ENCODE data around the gene SYNGAP1. TPM values are rescaled to one million over a fixed set of nuclear protein-coding genes. Genes with fewer than 3 reads are reported as not detected.
A peak's percentile ranks its signal among the peaks of the same experiment; 100 is the strongest.
"Not testable (repeated sequence)": the region's sequence is repeated elsewhere in the genome, so short reads cannot be mapped to it uniquely, and the experiment has no call there.

SYNGAP1 gene
- total RNA-seq, 1 donor from 2014 or later, result 33.7 TPM

GRCh38 chr6:33377171-33377570 is 42.7 kb upstream of the SYNGAP1 start:
- intact Hi-C loops (cut with DNase I), result no loop called here
- TF ChIP-seq CTCF (IDR thresholded peaks at IDR 0.05), result no peak
- no peak overlapping the region for H3K4me3 ChIP-seq

GRCh38 chr6:33379184-33379583 is 40.7 kb upstream of the SYNGAP1 start:
- H3K9me3 ChIP-seq; DNase-seq (ENCODE audit: low spot score in 2 of 2); intact Hi-C loops (cut with DNase I); H3K36me3 ChIP-seq; H3K27me3 ChIP-seq; H3K4me3 ChIP-seq; H3K27ac ChIP-seq: not testable (repeated sequence)
- H3K4me1 ChIP-seq, result peaks cover 0 to 14% of the 10 kb centered on the region in 2 donors

More at GRCh38 chr6:33377171-33377570, 42.7 kb upstream of the SYNGAP1 start:
- Histone ChIP-seq H3K36me3 (no peaks in the 10 kb centered on the region), H3K9me3 (no peaks in the 10 kb centered on the region), H3K27ac (no peak overlapping the region), H3K4me1 (peaks cover 0 to 14% of the 10 kb centered on the region in 2 donors), H3K27me3 (no peaks in the 10 kb centered on the region)
- no peak for DNase-seq (ENCODE audit: low spot score in 2 of 2)

DNA sequence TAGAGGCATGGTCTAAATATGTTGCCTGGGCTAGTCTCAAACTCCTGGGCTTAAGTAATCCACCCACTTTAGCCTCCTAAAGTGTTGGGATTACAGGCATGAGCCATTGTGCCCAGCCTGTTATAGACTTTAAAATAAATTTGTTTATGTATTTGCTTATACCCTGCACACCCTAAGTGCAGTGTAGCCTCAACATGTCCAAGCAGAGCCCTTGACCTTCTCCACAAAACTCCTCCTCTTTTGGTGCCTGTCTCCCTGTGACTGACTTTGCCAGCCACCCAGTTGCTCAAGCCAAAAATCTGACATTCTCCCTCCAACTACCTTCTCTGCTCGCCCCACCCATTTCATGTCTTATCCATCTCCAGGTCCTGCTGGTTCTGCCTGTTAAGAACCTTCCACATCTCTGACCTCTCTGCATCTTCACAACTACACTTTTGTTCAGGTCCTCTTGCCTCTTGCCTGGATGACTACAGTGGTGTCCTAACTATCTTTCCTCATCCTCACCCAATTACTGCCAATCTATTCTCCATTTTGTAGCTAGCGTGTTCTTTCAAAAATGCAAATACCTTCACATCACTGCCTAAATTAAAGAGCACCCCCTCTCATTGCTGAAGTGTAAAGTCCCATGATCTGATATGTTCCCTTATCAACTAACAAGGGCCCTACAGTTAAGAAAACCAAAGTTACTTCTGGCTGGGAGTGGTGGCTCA is 39.4 kb upstream of the SYNGAP1 start:
- intact Hi-C loops (cut with DNase I), result no loop called here
- Histone ChIP-seq H3K27me3 (no peaks in the 10 kb centered on the region), H3K36me3 (no peaks in the 10 kb centered on the region), H3K27ac (no peak overlapping the region), H3K4me3 (no peak overlapping the region), H3K4me1 (peaks cover 0 to 5% of the 10 kb centered on the region in 2 donors), H3K9me3 (no peaks in the 10 kb centered on the region)
- DNase-seq (ENCODE audit: low spot score in 2 of 2), result no peak
- TF ChIP-seq CTCF (IDR thresholded peaks at IDR 0.05), result no peak

GRCh38 chr6:33383427-33384185 is 36.3 kb upstream of the SYNGAP1 start:
- Histone ChIP-seq H3K9me3 (no peaks in the 10 kb centered on the region), H3K27me3 (no peaks in the 10 kb centered on the region), H3K36me3 (no peaks in the 10 kb centered on the region), H3K27ac (no peak overlapping the region), H3K4me1 (no peaks in the 10 kb centered on the region), H3K4me3 (no peak overlapping the region)
- TF ChIP-seq CTCF (IDR thresholded peaks at IDR 0.05), result no peak
- DNase-seq (ENCODE audit: low spot score in 2 of 2), result no peak
- intact Hi-C loops (cut with DNase I), result no loop called here

GRCh38 chr6:33384581-33385020 is 35.3 kb upstream of the SYNGAP1 start:
- H3K4me1 ChIP-seq, result no peaks in the 10 kb centered on the region
- no peak overlapping the region for H3K27ac ChIP-seq
- intact Hi-C loops (cut with DNase I), result no loop called here
- H3K9me3 ChIP-seq, result no peaks in the 10 kb centered on the region
- H3K4me3 ChIP-seq, result no peak overlapping the region
- H3K27me3 ChIP-seq, result no peaks in the 10 kb centered on the region
- H3K36me3 ChIP-seq, result no peaks in the 10 kb centered on the region
- TF ChIP-seq CTCF (IDR thresholded peaks at IDR 0.05), result peak in 2 of 3 experiments; percentile 16 to 18
- DNase-seq (ENCODE audit: low spot score in 2 of 2), result no peak

GRCh38 chr6:33390173-33390572 is 29.7 kb upstream of the SYNGAP1 start:
- intact Hi-C loops (cut with DNase I), result loop anchor here (2.0 to 5.0 kb wide), 2 partner anchors 117 to 183 kb away; partner anchors contain the start of genes RING1 and RPS18
- no peaks in the 10 kb centered on the region for H3K9me3 ChIP-seq
- TF ChIP-seq CTCF (IDR thresholded peaks at IDR 0.05), result no peak
- no peaks in the 10 kb centered on the region for H3K36me3 ChIP-seq
- H3K4me3 ChIP-seq, result no peak overlapping the region
- peaks cover 3 to 6% of the 10 kb centered on the region in 2 donors for H3K4me1 ChIP-seq
- DNase-seq (ENCODE audit: low spot score in 2 of 2), result no peak
- H3K27ac ChIP-seq, result no peak overlapping the region
- no peaks in the 10 kb centered on the region for H3K27me3 ChIP-seq
